ENCODE measurements around the gene CA4.
A peak's percentile ranks its signal among the peaks of the same experiment; 100 is the strongest.

Gene CA4

DNA sequence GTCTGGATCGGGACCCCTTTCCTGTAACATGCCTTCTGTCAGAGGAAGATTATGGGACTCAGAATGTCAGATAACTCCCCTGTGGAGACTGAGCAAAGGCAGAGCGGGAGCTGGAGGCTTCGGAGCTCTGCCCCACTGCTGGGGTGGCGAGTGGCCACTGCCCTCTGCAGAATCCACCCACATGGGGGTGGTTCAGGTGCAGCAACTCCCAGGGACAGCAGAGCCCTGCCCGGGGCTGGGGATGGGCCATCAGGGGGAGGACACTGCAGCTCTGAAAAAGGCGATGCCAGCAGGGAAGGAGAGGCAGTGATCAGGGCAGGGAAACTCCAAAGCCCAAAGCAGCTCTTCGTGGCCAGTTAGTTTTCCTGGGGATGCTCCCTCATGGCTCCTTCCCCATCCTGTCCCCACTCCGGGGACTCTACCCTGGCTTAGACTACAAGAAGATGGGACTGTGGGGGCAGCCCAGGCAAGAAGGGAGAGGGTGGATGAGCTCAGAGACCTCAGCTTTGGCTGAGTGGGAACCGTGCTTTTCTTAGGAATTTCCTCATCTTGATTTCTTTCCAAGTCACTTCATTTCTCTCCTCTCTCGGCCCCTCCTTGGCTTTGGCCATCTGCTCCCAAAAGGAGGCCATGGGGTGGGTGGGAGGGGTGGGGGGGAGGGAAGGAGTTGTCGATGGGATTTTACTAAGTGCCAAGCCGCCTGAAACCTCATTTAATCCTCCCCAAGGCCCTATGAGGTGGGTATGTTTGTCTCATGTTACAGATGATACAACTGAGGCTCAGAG lies 4.0 kb downstream of the CA4 start:
- no peak overlapping the region for H3K4me3 Mint-ChIP-seq
- H3K9me3 Mint-ChIP-seq, result no peaks in the 10 kb centered on the region
- no peak overlapping the region for H3K27ac Mint-ChIP-seq (ENCODE audit: low read depth)
- H3K36me3 Mint-ChIP-seq (ENCODE audit: insufficient read depth), result no peaks in the 10 kb centered on the region
- no peak for ATAC-seq (replicated peaks; ENCODE audit: extremely low read depth, poor library complexity, severe bottlenecking)
- peaks cover 6% of the 10 kb centered on the region for H3K4me1 Mint-ChIP-seq
- DNase-seq (ENCODE audit: low spot score in 2 of 2), result no peak
- H3K27me3 Mint-ChIP-seq, result peaks cover 85% of the 10 kb centered on the region

DNA sequence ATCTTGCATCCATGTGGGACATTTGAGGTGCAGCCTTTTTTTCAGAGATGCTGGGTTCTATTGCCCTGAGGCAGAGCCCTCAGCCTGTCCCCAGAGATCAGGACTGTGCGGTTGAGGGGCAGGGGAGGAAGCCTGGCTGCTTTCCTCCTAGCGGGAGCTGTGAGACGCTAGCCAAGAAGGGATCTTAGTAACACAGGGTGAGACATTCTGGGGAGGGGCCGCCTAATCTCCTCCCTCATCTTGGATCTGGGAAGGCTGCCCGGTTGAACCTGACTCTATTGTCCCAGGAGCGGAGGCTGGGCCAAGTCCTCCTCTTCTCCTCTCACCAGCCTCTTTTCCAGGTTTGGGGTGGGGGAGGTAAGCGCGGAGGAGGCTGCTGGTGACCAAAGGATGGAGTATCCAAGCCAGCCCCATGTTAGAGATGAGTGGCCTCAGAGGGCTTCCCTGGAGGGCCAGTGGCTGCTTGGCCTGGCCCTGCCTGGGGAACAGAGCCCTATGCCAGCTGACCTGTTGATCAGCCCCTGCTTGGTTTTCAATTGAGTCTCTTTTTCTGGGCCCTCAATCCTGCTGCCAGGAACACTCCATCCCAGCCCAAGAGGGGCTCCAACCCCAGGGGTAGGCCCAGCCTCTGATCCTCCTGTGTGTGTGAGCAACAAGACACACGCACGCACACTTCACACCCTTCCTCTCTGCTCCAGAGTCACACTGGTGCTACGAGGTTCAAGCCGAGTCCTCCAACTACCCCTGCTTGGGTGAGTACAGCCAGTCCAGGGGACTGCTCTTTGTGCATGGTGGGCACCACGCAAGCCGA lies 5.0 kb downstream of the CA4 start:
- H3K4me3 Mint-ChIP-seq, result no peak overlapping the region
- H3K4me1 Mint-ChIP-seq, result peaks cover 6% of the 10 kb centered on the region
- no peaks in the 10 kb centered on the region for H3K36me3 Mint-ChIP-seq (ENCODE audit: insufficient read depth)
- no peak for ATAC-seq (replicated peaks; ENCODE audit: extremely low read depth, poor library complexity, severe bottlenecking)
- no peak overlapping the region for H3K27ac Mint-ChIP-seq (ENCODE audit: low read depth)
- H3K9me3 Mint-ChIP-seq, result no peaks in the 10 kb centered on the region
- no peak for DNase-seq (ENCODE audit: low spot score in 2 of 2)
- H3K27me3 Mint-ChIP-seq, result peaks cover 85% of the 10 kb centered on the region

DNA sequence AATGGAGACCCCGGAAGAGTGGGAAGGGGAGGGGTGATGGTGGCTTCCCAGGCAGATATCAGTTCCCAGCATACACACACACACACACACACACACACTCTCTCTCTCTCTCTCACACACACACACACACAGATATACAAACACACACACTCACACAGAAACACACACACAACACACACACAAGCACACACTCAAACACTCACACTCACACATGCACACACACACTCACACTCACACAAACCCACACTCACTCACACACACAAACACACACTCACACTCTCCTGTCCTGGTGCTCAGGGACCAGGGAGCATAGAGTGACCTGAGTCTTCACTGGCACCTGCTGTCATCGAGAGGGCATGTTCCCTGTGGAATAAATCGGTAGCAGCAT lies 5.6 kb downstream of the CA4 start:
- no peaks in the 10 kb centered on the region for H3K36me3 Mint-ChIP-seq (ENCODE audit: insufficient read depth)
- H3K27me3 Mint-ChIP-seq, result peaks cover 91% of the 10 kb centered on the region
- no peak overlapping the region for H3K27ac Mint-ChIP-seq (ENCODE audit: low read depth)
- no peaks in the 10 kb centered on the region for H3K9me3 Mint-ChIP-seq
- ATAC-seq (replicated peaks; ENCODE audit: extremely low read depth, poor library complexity, severe bottlenecking) (no peak), DNase-seq (ENCODE audit: low spot score in 2 of 2) (no peak)
- peaks cover 6% of the 10 kb centered on the region for H3K4me1 Mint-ChIP-seq
- no peak overlapping the region for H3K4me3 Mint-ChIP-seq

DNA sequence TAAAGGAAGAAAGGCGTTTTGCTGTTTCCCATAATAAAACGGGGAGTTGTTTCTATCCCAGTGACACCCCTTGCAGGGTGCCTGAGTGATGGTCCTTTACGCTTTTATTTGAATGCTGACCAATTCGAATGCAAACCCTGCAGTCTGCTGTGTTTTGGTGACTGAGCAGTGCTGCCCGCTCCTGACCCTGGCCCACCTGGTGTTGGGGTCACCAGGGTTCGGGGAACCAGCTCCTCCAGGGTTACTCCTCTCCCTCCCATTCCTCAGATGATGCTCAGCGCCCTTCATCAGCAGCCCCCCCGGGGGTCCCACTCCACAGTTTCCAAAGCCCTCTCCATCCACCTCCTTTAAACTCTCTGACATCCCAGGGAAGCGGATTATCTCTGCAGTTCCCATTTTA lies 6.0 kb downstream of the CA4 start:
- no peak overlapping the region for H3K4me3 Mint-ChIP-seq
- no peaks in the 10 kb centered on the region for H3K36me3 Mint-ChIP-seq (ENCODE audit: insufficient read depth)
- no peaks in the 10 kb centered on the region for H3K9me3 Mint-ChIP-seq
- no peak overlapping the region for H3K27ac Mint-ChIP-seq (ENCODE audit: low read depth)
- peaks cover 6% of the 10 kb centered on the region for H3K4me1 Mint-ChIP-seq
- H3K27me3 Mint-ChIP-seq, result peaks cover 91% of the 10 kb centered on the region
- ATAC-seq (replicated peaks; ENCODE audit: extremely low read depth, poor library complexity, severe bottlenecking) (no peak), DNase-seq (ENCODE audit: low spot score in 2 of 2) (no peak)

DNA sequence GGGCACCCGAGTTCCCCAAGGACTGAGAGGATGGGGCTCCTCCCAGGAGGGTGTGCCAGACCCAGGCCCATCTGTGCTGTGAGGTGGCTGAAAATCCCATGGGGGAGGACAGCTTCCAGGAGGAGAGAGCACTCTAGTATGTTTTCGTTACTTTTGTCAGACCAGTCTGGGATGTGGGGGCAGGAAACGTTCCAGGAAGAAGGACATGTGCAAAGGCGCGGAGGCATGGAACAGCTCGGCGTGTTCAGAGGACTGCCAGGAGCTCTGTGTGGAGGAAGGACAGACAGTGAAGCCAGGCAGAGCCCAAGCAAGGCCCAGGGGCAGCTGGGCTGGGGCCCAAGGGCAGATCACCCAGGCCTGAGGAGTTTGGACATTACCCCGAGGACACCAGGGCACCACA lies 7.0 kb downstream of the CA4 start:
- Mint-ChIP-seq H3K9me3 (no peaks in the 10 kb centered on the region), H3K4me1 (no peaks in the 10 kb centered on the region), H3K36me3 (ENCODE audit: insufficient read depth) (no peaks in the 10 kb centered on the region), H3K4me3 (no peak overlapping the region), H3K27me3 (peaks cover 90% of the 10 kb centered on the region), H3K27ac (ENCODE audit: low read depth) (no peak overlapping the region)
- no peak for ATAC-seq (replicated peaks; ENCODE audit: extremely low read depth, poor library complexity, severe bottlenecking)
- DNase-seq (ENCODE audit: low spot score in 2 of 2), result no peak

DNA sequence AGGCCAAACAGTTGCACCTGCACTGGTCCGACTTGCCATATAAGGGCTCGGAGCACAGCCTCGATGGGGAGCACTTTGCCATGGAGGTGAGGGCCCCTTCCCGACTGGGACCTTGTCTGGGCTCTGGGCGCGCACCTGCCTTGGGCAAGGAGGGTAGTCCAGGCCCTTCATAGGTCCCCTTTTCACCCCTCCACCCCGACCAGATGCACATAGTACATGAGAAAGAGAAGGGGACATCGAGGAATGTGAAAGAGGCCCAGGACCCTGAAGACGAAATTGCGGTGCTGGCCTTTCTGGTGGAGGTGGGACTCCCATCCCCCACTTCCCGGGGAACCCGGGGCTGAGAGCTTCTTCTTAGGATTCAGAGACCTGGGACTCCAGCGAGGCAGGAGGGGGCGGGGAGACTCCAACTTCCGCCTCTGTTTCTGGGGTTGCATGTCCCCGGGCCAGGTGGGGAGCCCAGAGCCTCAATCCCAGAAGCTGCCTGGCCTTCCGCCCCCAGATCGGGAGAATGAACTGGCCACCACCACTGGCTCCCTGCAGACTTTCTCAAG lies 7.8 kb downstream of the CA4 start:
- no peak overlapping the region for H3K27ac Mint-ChIP-seq (ENCODE audit: low read depth)
- peaks cover 2% of the 10 kb centered on the region for H3K36me3 Mint-ChIP-seq (ENCODE audit: insufficient read depth)
- peaks cover 82% of the 10 kb centered on the region for H3K27me3 Mint-ChIP-seq
- no peak for DNase-seq (ENCODE audit: low spot score in 2 of 2)
- ATAC-seq (replicated peaks; ENCODE audit: extremely low read depth, poor library complexity, severe bottlenecking), result no peak
- no peaks in the 10 kb centered on the region for H3K9me3 Mint-ChIP-seq
- H3K4me1 Mint-ChIP-seq, result no peaks in the 10 kb centered on the region
- no peak overlapping the region for H3K4me3 Mint-ChIP-seq

DNA sequence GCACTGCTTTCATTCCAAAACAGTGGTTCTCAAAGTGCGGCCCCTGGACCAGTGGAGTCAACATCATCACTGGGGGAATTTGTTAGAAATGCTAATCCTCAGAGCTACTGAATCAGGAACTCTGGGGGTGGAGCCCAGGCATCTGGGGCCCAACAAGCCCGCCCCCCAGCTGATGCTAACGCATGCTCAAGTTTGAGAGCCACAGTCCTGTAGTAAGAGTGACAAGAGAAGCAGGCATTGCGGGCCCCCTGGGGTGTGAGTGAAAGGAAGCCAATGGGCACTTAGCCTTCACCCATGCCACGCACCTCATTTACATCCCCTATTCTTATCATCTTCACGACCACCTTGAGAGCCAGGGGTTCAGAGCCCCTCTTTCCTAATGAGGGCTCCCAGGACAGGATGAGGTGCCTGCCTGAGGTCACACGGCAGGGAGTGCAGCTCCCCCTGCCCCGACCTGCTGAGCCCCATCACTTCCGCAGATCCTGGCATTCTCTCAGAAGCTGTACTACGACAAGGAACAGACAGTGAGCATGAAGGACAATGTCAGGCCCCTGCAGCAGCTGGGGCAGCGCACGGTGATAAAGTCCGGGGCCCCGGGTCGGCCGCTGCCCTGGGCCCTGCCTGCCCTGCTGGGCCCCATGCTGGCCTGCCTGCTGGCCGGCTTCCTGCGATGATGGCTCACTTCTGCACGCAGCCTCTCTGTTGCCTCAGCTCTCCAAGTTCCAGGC lies 9.1 kb downstream of the CA4 start:
- Mint-ChIP-seq H3K27ac (ENCODE audit: low read depth) (no peak overlapping the region), H3K4me1 (no peaks in the 10 kb centered on the region), H3K36me3 (ENCODE audit: insufficient read depth) (peaks cover 2% of the 10 kb centered on the region), H3K9me3 (no peaks in the 10 kb centered on the region), H3K4me3 (no peak overlapping the region), H3K27me3 (peaks cover 83% of the 10 kb centered on the region)
- ATAC-seq (replicated peaks; ENCODE audit: extremely low read depth, poor library complexity, severe bottlenecking) (no peak), DNase-seq (ENCODE audit: low spot score in 2 of 2) (no peak)

DNA sequence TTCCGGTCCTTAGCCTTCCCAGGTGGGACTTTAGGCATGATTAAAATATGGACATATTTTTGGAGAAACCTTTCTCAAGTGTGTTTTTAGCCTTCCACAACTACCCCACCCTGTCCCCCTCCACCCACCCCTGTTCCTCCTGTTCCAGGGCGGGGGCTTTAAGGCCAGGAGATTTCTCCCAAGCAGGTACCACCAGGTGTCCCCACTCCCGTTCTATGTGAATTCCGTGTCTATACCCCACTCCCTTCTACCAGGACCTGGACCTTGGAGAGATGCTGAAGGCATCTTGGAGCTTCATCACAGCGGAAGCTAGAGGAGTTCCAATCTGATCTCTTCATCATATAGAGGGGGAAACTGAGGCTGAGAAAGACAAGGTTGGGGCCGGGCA lies 9.7 kb downstream of the CA4 start:
- no peak overlapping the region for H3K4me3 Mint-ChIP-seq
- H3K27ac Mint-ChIP-seq (ENCODE audit: low read depth), result no peak overlapping the region
- no peaks in the 10 kb centered on the region for H3K9me3 Mint-ChIP-seq
- ATAC-seq (replicated peaks; ENCODE audit: extremely low read depth, poor library complexity, severe bottlenecking), result no peak
- H3K27me3 Mint-ChIP-seq, result peaks cover 83% of the 10 kb centered on the region
- DNase-seq (ENCODE audit: low spot score in 2 of 2), result no peak
- peaks cover 2% of the 10 kb centered on the region for H3K36me3 Mint-ChIP-seq (ENCODE audit: insufficient read depth)
- H3K4me1 Mint-ChIP-seq, result no peaks in the 10 kb centered on the region

DNA sequence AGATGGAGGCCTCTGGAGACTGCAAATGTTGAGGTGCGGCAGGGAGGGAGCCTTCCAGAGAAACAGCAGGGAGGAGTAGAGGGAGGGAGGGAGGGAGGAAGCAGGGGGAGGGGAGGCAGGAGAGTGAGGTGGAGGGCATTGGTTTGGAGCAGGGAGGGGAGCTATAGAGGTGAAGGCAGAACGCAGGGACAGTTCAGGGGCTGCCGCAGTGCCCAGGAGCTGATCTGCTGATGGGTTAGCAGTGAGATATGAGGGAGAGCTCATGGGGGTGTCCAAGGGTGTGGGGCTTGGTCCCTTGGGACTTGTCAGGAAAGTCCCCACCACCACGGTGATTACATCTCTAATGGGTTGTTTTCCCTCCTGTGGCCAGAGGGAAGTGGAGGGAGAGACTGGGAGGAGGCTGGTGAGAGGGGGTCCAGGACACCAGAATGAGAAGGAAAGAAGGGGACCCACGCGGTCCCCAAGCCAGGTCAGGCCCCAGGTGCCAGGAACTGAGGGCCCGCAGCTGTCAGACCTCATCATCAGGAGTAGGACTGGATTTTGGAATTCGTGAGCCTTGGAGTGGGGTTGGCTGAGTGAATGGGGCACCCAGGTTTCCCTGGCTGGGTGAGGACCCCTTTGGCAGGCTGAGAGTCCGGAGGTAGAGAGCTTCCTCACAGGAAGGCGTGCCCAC lies 11.2 kb downstream of the CA4 start:
- ATAC-seq (replicated peaks; ENCODE audit: extremely low read depth, poor library complexity, severe bottlenecking), result no peak
- Mint-ChIP-seq H3K4me3 (no peak overlapping the region), H3K27me3 (peaks cover 70% of the 10 kb centered on the region), H3K36me3 (ENCODE audit: insufficient read depth) (peaks cover 2% of the 10 kb centered on the region), H3K27ac (ENCODE audit: low read depth) (no peak overlapping the region), H3K4me1 (no peaks in the 10 kb centered on the region), H3K9me3 (no peaks in the 10 kb centered on the region)
- no peak for DNase-seq (ENCODE audit: low spot score in 2 of 2)

DNA sequence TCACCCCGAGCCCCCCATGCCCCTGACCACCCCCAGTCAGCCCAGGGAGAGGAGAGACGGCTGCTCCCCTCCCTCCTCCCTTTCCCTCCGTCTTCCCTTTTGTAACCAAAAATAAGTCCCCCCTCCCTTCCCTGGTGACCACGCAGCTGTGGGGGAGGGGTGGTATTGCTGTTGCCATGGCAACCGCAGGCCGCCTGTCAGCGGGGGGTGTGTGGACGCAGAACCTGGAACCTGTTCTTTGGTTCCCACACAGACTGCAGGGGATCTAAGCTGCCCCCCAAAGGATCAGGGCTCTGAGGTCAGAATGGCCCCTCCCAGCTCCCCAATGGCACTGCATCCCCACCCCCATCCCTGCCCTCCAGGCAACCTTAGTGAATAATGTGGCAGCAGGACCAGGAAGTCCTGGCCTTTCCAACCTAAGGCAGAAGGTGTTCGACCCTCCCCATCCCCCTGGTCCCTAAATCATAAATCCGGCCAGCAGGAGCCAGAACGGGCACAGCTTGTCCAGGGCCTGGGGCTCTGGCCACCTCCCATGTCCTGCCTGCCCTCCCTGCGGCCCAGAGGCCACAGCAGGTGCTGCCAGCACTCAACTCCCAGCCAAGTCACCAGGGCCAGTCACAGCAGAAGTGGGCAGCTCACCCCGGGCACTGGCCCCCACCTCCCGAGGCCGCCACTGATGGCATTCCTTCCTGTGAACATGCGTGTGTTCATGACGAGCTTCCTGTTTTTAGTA lies 12.0 kb downstream of the CA4 start:
- ATAC-seq (replicated peaks; ENCODE audit: extremely low read depth, poor library complexity, severe bottlenecking) (no peak), DNase-seq (ENCODE audit: low spot score in 2 of 2) (no peak)
- no peaks in the 10 kb centered on the region for H3K9me3 Mint-ChIP-seq
- H3K4me3 Mint-ChIP-seq, result no peak overlapping the region
- peak overlapping the region; percentile 64 for H3K27ac Mint-ChIP-seq (ENCODE audit: low read depth)
- H3K27me3 Mint-ChIP-seq, result peaks cover 62% of the 10 kb centered on the region
- no peaks in the 10 kb centered on the region for H3K4me1 Mint-ChIP-seq
- H3K36me3 Mint-ChIP-seq (ENCODE audit: insufficient read depth), result peaks cover 2% of the 10 kb centered on the region

DNA sequence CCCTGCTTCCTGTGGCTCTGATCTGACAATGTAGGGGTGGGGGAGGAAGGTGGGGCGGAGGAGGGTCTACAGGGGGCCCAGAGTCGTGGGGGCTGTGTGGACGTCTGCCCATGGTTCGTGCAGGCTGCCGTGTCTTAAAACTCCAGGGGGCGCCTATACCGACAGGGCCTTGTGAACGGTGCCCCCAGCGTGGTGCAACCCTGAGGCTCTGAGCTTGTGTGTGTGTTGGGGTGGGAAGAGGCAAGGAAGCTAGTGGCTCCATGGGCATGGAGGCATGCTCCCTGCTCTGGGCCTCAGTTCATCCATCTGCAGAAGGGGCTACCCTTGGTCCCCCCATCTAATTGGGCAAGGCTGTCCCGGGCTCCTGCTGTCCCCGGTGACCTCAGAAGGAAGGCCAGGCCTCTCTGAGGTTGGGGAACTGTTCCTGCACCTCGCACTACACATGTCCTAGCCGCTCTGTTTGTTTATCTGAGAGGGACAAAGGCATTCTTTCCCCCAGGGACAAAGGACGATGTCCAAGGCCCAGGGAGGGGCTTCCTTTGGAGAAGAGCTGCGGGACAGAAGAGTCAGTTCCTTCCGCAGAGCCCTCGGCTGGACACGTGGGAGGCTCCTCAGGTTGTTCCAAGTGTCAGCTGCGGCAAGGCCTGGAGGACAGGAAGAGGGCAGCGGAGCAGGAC lies 13.5 kb downstream of the CA4 start:
- DNase-seq (ENCODE audit: low spot score in 2 of 2) (no peak), ATAC-seq (replicated peaks; ENCODE audit: extremely low read depth, poor library complexity, severe bottlenecking) (no peak)
- Mint-ChIP-seq H3K4me3 (no peak overlapping the region), H3K36me3 (ENCODE audit: insufficient read depth) (peaks cover 2% of the 10 kb centered on the region), H3K9me3 (no peaks in the 10 kb centered on the region), H3K27ac (ENCODE audit: low read depth) (no peak overlapping the region), H3K27me3 (peaks cover 48% of the 10 kb centered on the region), H3K4me1 (no peaks in the 10 kb centered on the region)

All from central memory CD8-positive, alpha-beta T cell (primary cell).